Lower leg skin (tissue), 3 donors: ENCODE results near the gene HAPLN2.

Experiments
- POLR2A ChIP-seq, 2 donors: fragments of 450-650 bp; IDR thresholded peaks; one replicate each; pipeline ENCODE4 v1.6.1; 2016 to 2017; ENCODE audit warnings: antibody characterized with exemption in 2 of 2, mild to moderate bottlenecking in 1 of 2, moderate library complexity in 1 of 2
- TF ChIP-seq, protein P1 (sequence below), 3 donors: fragments of 450-650 bp; IDR thresholded peaks; one replicate each; pipeline ENCODE4 v1.5.1; 2016; ENCODE audit warnings: antibody characterized with exemption in 3 of 3, mild to moderate bottlenecking in 3 of 3, moderate library complexity in 2 of 3

DNA sequence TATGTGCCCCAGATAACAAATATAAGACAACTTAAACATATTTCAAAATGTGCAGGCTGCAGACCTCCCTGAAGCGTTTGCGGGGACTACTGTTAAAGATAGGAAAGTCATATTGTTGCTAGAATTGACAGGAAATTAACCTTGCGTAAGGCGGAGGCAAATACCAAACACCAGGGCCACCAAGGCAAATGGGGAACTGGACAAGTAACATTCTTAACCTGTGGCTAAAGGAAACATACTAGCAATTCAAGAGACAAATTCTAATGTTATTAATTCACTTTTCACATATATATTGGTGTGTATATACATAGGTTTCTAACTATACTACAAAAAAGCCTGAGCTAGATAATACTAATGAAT is 6.8 kb downstream of the HAPLN2 start:
- no peak for TF ChIP-seq POLR2A (IDR thresholded peaks at IDR 0.05)
- TF ChIP-seq, protein P1, sequence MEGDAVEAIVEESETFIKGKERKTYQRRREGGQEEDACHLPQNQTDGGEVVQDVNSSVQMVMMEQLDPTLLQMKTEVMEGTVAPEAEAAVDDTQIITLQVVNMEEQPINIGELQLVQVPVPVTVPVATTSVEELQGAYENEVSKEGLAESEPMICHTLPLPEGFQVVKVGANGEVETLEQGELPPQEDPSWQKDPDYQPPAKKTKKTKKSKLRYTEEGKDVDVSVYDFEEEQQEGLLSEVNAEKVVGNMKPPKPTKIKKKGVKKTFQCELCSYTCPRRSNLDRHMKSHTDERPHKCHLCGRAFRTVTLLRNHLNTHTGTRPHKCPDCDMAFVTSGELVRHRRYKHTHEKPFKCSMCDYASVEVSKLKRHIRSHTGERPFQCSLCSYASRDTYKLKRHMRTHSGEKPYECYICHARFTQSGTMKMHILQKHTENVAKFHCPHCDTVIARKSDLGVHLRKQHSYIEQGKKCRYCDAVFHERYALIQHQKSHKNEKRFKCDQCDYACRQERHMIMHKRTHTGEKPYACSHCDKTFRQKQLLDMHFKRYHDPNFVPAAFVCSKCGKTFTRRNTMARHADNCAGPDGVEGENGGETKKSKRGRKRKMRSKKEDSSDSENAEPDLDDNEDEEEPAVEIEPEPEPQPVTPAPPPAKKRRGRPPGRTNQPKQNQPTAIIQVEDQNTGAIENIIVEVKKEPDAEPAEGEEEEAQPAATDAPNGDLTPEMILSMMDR (IDR thresholded peaks at IDR 0.05): no peak
